HFF-Myc (cell line): ENCODE data around the gene APOD.

ENCODE experiments used
- DNase-seq: peaks from one replicate; pipeline ENCODE4 v3.0.0-alpha.2; 2011; ENCODE audit warnings: low read depth; ENCODE audit errors: extremely low read depth
- H3K4me3 ChIP-seq: replicated peaks from 2 replicates; pipeline ENCODE4 v1.5.1; 2011; ENCODE audit warnings: low read depth, mild to moderate bottlenecking, control low read depth, low read length
- CTCF ChIP-seq: IDR thresholded peaks from 2 replicates; pipeline ENCODE4 v1.5.1; 2012; ENCODE audit warnings: mild to moderate bottlenecking, low read depth, low read length, control low read depth; ENCODE audit errors: missing control alignments

APOD gene

GRCh38 chr3:195582947-195583346 is 793 bp downstream of the APOD start:
- no peak for DNase-seq
- no peak for TF ChIP-seq CTCF
- H3K4me3 ChIP-seq, result no peak overlapping the region

GRCh38 chr3:195580744-195581443 is 2.8 kb downstream of the APOD start:
- no peak for DNase-seq
- H3K4me3 ChIP-seq, result no peak overlapping the region
- no peak for TF ChIP-seq CTCF

- H3K4me3 ChIP-seq, result no peak overlapping the region
- no peak for DNase-seq
- no peak for TF ChIP-seq CTCF
These were observed 4.5 kb downstream of the APOD start for GRCh38 chr3:195579281-195579680.

- no peak for TF ChIP-seq CTCF
- no peak for DNase-seq
- H3K4me3 ChIP-seq, result no peak overlapping the region
These were observed 5.2 kb downstream of the APOD start for GRCh38 chr3:195578565-195578964.

- no peak overlapping the region for H3K4me3 ChIP-seq
- DNase-seq, result no peak
- TF ChIP-seq CTCF, result no peak
These were observed 6.0 kb downstream of the APOD start for GRCh38 chr3:195577645-195578177.

- DNase-seq, result no peak
These were observed 9.0 kb downstream of the APOD start for GRCh38 chr3:195574497-195575304.

More at GRCh38 chr3:195574497-195575304, 9.0 kb downstream of the APOD start:
- no peak overlapping the region for H3K4me3 ChIP-seq
- TF ChIP-seq CTCF, result no peak
